ENCODE measurements around the gene GALK2. TPM values are rescaled to one million over a fixed set of nuclear protein-coding genes. Genes with fewer than 3 reads are reported as not detected.

The GALK2 gene
- total and polyA plus RNA-seq, 8 donors, result 9.3 to 28.0 (median 16.6) TPM

DNA sequence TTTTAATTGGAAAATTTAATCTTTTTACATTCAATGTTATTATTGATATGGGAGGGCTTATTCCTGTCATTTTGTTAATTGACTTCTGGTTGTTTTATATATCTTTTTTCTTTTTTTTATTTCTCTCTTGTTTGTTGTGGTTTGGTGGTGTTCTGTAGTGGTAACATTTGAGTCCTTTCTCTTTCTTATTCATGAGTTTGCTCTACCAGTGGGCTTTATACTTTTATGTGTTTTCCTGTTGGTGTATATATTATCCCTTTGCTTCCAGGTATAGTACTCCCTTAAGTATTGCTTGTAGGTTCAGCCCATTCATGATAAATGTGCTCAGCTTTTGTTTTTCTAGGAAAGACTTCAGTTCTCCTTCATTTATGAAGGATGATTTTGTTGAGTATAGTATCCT is 57.6 kb downstream of the GALK2 start:
- ATAC-seq, result no peak
- no peaks in the 10 kb centered on the region for H3K4me1 ChIP-seq
- TF ChIP-seq, protein P1, sequence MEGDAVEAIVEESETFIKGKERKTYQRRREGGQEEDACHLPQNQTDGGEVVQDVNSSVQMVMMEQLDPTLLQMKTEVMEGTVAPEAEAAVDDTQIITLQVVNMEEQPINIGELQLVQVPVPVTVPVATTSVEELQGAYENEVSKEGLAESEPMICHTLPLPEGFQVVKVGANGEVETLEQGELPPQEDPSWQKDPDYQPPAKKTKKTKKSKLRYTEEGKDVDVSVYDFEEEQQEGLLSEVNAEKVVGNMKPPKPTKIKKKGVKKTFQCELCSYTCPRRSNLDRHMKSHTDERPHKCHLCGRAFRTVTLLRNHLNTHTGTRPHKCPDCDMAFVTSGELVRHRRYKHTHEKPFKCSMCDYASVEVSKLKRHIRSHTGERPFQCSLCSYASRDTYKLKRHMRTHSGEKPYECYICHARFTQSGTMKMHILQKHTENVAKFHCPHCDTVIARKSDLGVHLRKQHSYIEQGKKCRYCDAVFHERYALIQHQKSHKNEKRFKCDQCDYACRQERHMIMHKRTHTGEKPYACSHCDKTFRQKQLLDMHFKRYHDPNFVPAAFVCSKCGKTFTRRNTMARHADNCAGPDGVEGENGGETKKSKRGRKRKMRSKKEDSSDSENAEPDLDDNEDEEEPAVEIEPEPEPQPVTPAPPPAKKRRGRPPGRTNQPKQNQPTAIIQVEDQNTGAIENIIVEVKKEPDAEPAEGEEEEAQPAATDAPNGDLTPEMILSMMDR (IDR thresholded peaks at IDR 0.05), result no peak
- no peak overlapping the region for H3K4me3 ChIP-seq
- DNase-seq, result no peak
- intact Hi-C loops (cut with DNase I), result no loop called here
- H3K9me3 ChIP-seq, result no peaks in the 10 kb centered on the region
- peaks cover 0 to 8% (median 0%) of the 10 kb centered on the region in 3 donors for H3K36me3 ChIP-seq
- no peak overlapping the region for H3K27ac ChIP-seq
- no peak for FAIRE-seq
- no peaks in the 10 kb centered on the region for H3K27me3 ChIP-seq

DNA sequence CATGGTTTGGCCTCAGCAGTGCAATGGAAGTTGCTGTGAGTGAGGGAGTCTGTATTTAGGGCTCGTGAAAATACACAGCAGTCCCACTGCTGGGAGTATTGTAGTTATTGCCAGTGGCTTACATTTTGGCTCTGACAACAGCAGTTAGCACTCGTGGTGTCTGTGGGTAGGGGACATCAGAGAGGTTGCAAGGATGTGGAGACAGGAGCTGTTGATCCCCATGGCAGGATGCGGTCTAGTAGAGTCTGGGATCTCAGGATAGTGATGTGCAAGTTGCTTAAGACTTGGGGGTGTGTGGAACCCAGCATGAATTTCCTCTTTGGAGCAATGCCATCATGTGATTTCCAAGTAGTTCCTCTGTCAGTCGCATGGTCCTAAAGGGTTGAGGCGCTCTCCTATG is 59.9 kb downstream of the GALK2 start:
- ATAC-seq (no peak), DNase-seq (no peak), FAIRE-seq (no peak)
- whole genome bisulfite sequencing, 2 donors, result 94 to 95% methylated on average over 5 of the region's 5 CpGs
- H3K4me1 ChIP-seq, result no peaks in the 10 kb centered on the region
- H3K9me3 ChIP-seq, result no peaks in the 10 kb centered on the region
- TF ChIP-seq, protein P1 (IDR thresholded peaks at IDR 0.05), result no peak
- H3K4me3 ChIP-seq, result no peak overlapping the region
- H3K27ac ChIP-seq, result no peak overlapping the region
- peaks cover 0 to 8% (median 0%) of the 10 kb centered on the region in 3 donors for H3K36me3 ChIP-seq
- intact Hi-C loops (cut with DNase I), result no loop called here
- no peaks in the 10 kb centered on the region for H3K27me3 ChIP-seq

DNA sequence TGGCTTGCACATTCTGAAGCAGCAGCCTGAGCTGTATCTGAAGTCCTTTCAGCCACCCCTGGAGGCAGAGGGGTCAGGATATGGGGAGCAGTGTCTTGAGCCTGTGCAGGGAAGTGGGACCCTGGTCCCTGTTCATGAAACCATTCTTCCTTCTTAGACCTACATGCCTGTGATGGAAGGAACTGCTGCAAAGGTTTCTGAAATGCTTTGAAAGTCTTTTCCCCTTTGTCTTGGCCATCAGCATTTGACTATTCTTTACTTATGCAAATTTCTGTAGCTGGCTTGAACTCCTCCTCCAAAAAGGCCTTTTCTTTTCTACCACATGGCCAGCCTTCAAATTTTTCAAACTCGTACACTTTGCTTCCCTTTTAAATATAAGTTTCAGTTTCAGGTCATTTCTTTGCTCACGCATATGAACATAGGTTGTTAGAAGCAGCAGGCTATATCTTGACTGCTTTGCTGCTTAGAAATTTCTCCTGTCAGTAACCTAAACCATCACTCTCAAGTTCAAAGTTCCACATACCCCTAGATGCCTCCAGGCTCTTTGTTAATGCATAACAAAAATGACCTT is 62.3 kb downstream of the GALK2 start:
- Histone ChIP-seq H3K36me3 (no peaks in the 10 kb centered on the region), H3K4me3 (no peak overlapping the region), H3K4me1 (peaks cover 0 to 4% (median 0%) of the 10 kb centered on the region in 3 donors), H3K9me3 (no peaks in the 10 kb centered on the region), H3K27me3 (no peaks in the 10 kb centered on the region), H3K27ac (no peak overlapping the region)
- DNase-seq (no peak), ATAC-seq (no peak), FAIRE-seq (no peak)
- intact Hi-C loops (cut with DNase I), result no loop called here
- 87 to 99% methylated on average over 2 of the region's 2 CpGs for WGBS, 2 donors
- TF ChIP-seq, protein P1 (IDR thresholded peaks at IDR 0.05), result no peak

DNA sequence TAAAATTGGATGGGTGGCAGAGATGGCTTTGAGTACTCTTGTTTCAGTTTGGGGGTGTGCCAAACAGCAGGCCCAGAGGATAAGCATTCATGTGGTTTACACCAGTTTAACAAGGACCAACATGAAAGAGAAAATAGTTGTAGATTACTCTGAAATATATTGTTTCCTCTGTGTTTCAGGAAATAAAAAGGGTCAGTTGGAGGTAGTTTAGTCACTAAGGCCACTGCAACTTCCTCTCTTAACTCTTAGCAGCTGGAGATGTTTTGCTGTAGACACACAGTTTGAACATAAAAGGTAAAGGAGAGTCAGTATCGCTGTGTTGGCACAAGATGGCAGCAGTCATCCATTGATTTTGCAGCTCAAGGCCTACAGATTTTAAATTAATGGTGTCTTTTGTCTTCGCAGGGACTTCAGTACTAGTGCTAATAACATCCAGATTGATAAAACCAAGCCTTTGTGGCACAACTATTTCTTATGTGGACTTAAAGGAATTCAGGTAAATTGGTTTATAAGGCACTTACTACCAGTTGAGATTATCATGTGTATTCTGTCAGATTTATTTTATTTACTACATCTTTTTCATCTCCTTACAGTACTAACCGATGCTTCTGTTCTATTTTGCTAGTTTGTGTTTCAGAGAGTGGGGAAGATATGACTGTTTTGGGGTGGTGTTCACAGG is 65.5 kb downstream of the GALK2 start:
- peak in 2 of 6 donors; percentile 31 to 44 for DNase-seq
- FAIRE-seq, result peak; percentile 43
- H3K4me3 ChIP-seq, result no peak overlapping the region
- intact Hi-C loops (cut with DNase I), result no loop called here
- WGBS, 2 donors, result 38 to 48% methylated on average over 3 of the region's 3 CpGs
- no peaks in the 10 kb centered on the region for H3K27me3 ChIP-seq
- TF ChIP-seq, protein P1 (IDR thresholded peaks at IDR 0.05), result peak in 3 of 4 donors; percentile 35 to 58 (median 48)
- peak; percentile 74 to 91 (median 86) for ATAC-seq
- no peaks in the 10 kb centered on the region for H3K36me3 ChIP-seq
- H3K27ac ChIP-seq, result no peak overlapping the region
- H3K9me3 ChIP-seq, result no peaks in the 10 kb centered on the region
- peaks cover 0 to 4% (median 0%) of the 10 kb centered on the region in 3 donors for H3K4me1 ChIP-seq

DNA sequence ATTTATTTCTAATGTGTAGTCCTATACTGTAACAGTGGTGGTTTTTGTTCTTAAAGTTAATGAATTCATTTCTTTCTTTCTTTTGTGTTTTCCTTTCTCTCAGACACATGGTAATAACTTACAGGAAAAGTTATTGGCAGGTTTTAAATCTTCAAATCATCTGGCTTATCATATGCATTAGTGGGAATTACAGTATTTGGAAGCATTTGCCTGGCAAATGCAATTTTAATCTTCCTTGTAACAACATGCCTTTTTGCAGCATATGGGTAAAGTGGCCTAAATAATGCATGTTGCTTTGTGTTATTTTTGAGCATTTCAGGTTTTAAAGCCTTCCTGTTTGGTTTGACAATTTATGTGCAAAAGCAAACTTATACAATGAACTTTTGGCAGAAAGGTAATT is 66.8 kb downstream of the GALK2 start:
- TF ChIP-seq, protein P1 (IDR thresholded peaks at IDR 0.05), result no peak
- FAIRE-seq, result no peak
- Histone ChIP-seq H3K4me3 (no peak overlapping the region), H3K27ac (no peak overlapping the region), H3K4me1 (peaks cover 0 to 4% (median 0%) of the 10 kb centered on the region in 3 donors), H3K9me3 (no peaks in the 10 kb centered on the region), H3K36me3 (no peaks in the 10 kb centered on the region), H3K27me3 (no peaks in the 10 kb centered on the region)
- intact Hi-C loops (cut with DNase I), result no loop called here
- DNase-seq, result no peak
- no peak for ATAC-seq

Data from pancreas (tissue), 10 donors.